HG02852 (cell line): Measurements from ENCODE around the gene TTL.
A peak's percentile ranks its signal among the peaks of the same experiment; 100 is the strongest.
"Not testable (repeated sequence)": the region's sequence is repeated elsewhere in the genome, so short reads cannot be mapped to it uniquely, and the experiment has no call there.

Source experiments
- ATAC-seq: cut with Tn5 transposase; IDR thresholded peaks from one replicate; pipeline ENCODE4 v1.9.1; 2021; ENCODE audit warnings: mild to moderate bottlenecking, moderate library complexity; ENCODE audit not compliant: unreplicated experiment

The TTL gene

DNA sequence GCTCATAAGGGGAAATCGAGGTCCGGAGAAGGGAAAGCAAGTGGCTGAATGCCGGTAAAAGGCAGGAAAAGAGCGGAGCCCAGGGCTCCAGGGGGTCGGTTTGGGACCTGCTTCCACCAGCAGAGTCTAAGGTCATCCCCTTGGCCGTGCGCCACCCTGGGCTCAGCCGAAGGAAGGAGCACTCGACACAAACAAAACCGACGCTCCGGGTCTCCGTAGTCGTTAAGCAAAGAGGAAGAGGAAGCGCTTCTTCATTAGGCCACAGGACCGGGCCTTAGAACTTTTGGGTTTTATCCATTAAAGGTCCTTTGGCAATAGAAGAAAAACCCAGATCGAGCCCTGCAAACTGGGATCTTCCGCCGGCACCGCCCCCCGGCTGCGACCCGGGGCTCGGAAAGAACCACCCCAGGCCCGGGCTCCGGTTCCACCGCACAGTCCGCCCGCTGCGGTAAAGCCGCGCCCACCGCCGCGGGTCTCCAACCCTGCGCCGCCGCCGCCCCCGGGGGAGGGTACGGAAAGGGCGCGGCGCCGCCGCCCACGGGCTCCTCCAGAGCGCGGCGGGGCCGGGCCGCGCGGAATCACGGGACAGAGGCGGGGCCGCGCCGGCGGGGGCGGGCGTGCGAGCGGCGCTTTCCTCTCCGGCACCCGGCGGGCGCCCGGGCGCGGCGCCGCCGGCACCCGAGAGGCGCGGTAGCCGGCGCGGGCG, at the start of gene TTL:
Gene TTL, plus strand, starts transcription at position 629 of the 706 bp plus-strand sequence. CDS start 189 bp downstream, outside the sequence.
- peak; percentile 67 for ATAC-seq

DNA sequence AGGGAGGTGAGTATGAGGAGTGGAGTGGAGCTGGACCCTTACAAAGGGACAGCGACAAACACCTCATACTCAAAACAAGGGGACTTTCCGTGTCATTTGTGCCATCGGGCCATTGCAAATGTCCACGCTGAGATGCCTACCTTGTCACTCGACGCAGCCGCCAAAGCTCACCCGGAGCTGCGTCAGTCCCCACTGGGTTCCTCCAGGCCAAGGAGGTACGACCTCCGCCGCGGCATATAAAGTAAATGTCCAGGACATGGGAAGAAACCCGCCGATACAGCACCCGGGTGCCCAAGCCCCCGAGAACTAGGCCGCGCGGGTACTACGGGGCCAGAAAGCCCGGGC, 49.6 kb upstream of the TTL start:
- not testable (repeated sequence) for ATAC-seq

DNA sequence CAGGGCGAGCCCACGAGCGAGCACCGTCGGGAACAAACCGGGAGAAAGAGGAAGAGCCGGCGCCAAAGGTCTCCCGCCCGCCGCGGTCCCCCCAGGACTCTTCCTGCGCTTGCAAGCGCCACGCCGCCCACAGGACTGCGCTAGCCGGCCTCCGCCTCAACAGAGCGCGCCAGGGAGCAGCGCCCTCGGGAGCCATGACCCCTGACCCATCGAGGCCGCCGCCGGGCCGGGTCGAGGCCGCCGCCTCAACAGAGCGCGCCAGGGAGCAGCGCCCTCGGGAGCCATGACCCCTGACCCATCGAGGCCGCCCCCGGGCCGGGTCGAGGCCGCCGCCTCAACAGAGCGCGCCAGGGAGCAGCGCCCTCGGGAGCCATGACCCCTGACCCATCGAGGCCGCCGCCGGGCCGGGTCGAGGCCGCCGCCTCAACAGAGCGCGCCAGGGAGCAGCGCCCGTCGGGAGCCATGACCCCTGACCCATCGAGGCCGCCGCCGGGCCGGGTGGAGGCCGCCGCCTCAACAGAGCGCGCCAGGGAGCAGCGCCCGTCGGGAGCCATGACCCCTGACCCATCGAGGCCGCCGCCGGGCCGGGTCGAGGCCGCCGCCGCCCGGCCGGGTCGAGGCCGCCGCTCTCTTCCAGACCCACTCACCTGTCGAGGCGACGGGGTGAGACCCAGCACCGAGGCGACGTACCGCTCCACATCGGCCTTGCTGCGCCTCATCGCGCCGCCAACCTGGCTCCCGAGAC, 49.0 kb upstream of the TTL start:
- ATAC-seq, result peak; percentile 46

DNA sequence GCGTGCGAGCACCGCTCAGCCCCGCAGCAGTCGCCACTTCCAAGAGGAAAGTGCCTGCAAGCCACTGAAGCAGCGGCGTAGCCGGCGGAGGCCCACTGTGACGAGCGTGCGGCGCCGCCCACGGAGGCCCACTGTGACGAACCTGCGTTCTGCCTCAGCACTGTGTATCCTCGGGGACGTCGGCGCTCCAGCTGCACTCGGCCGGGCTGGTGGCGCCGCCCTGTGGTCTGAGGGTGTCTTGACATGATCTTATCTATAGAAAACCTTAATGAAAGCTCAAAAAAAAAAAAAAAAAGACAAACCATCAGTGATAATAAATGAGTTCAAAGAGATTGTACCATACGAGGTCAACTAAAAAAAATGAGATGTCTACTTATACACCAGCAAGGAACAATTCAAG, 48.5 kb upstream of the TTL start, which contains the start of gene RGPD8:
Gene RGPD8, minus strand, starts transcription at position 166 of the 400 bp plus-strand sequence. CDS start 192 bp downstream, outside the sequence.
- peak; percentile 99 for ATAC-seq

GRCh38 chr2:112433932-112434730, 47.8 kb upstream of the TTL start:
- ATAC-seq, result no peak

- ATAC-seq, result not testable (repeated sequence)
These were observed 46.9 kb upstream of the TTL start for GRCh38 chr2:112434890-112435715.

GRCh38 chr2:112435716-112436431, 46.1 kb upstream of the TTL start:
- not testable (repeated sequence) for ATAC-seq

GRCh38 chr2:112436993-112437392, 45.0 kb upstream of the TTL start:
- not testable (repeated sequence) for ATAC-seq

DNA sequence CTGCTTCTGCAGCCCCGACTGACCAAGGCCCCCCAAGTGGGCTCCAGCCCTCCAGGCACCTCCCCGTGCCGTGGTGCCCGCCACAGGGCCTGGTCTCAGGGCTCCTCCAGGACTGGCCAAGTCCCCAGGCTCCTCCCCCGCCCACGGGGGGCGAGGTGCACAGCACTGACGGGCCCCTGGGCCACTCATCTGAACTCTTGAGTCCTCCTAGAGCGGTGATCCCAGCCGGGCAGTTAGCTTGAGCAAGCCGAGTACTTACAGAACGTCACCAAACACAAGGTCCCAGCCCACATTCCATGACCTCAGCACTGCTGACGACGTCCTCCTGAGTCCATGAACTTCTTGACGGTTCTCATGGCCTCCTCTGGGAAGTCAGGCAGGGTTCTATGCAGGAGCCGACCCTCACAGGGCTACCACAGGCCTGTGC, 44.5 kb upstream of the TTL start:
- ATAC-seq, result not testable (repeated sequence)

- ATAC-seq, result not testable (repeated sequence)
These were observed 43.2 kb upstream of the TTL start for GRCh38 chr2:112438603-112439261.

GRCh38 chr2:112444256-112444655, 37.7 kb upstream of the TTL start:
- ATAC-seq, result not testable (repeated sequence)

GRCh38 chr2:112449854-112450253, 32.1 kb upstream of the TTL start:
- no peak for ATAC-seq

GRCh38 chr2:112451317-112451716, 30.6 kb upstream of the TTL start:
- ATAC-seq, result no peak

GRCh38 chr2:112454586-112454985, 27.4 kb upstream of the TTL start:
- no peak for ATAC-seq

DNA sequence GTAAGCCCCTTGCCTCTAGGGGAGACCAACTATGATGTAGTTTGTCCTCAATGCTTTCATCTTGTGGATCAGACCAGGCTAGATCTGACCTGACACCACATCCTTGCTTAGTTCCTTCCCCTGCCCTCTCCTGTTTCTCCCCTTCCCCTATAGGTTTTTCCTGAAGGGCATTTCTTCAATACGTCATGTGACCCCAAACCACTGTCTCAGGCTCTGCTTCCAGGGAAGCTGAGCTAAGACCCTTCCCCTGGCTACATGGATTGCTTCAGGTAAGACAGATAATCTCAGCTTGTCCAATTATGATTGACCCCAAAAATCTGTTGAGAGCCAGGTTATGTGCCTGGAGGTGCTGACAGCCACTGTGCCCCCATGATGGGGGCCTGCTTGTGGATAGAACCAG, 22.6 kb upstream of the TTL start:
- ATAC-seq, result no peak

DNA sequence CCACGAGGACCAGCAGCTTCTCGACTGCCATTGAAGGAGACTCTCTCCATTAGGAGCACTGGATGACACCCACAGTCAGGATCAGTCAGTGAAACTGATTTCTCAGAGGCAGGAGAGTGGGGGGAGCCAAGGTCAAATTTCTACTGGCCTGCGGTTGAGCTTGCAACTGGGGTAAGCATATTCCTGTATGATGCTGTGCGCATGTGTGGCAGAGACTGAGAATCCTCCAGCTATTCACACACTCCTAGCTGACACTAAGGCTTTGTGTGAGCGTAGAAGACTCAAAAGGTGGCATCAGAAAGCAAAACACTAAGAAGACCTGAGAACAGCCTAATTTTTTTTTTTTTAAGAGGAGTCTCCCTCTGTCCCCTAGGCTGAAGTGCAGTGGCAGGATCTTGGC, 19.8 kb upstream of the TTL start:
- ATAC-seq, result no peak

- ATAC-seq, result no peak
These were observed 18.7 kb upstream of the TTL start for GRCh38 chr2:112463256-112463655.

DNA sequence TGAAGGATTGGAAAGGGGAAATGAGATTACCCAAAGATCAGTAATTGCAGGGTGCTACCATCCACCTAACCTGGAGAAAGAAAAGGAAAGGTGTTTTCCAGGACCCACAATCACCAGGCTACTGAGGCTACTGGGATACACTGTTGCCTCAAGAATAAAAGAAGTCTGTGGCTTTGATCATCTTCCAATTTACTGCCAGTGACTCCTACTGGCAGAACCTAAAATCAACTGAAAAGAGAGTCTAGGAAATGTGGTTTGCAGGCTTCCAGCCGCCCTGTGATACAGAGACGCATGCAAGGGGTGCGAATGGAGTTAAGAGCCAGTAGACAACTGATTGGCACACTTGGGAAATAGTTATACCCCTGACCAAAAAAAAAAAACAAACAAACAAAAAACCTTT, 16.6 kb upstream of the TTL start:
- no peak for ATAC-seq

GRCh38 chr2:112472547-112473263, 9.3 kb upstream of the TTL start:
- no peak for ATAC-seq
